HFF-Myc (cell line): ENCODE results near the gene SRGN.

Source experiments
- DNase-seq: peaks from one replicate; pipeline ENCODE4 v3.0.0-alpha.2; 2011; ENCODE audit warnings: low read depth; ENCODE audit errors: extremely low read depth
- H3K4me3 ChIP-seq: replicated peaks from 2 replicates; pipeline ENCODE4 v1.5.1; 2011; ENCODE audit warnings: low read depth, mild to moderate bottlenecking, control low read depth, low read length
- TF ChIP-seq, protein P1 (sequence below): IDR thresholded peaks from 2 replicates; pipeline ENCODE4 v1.5.1; 2012; ENCODE audit warnings: mild to moderate bottlenecking, low read depth, low read length, control low read depth; ENCODE audit errors: missing control alignments

The SRGN gene

DNA sequence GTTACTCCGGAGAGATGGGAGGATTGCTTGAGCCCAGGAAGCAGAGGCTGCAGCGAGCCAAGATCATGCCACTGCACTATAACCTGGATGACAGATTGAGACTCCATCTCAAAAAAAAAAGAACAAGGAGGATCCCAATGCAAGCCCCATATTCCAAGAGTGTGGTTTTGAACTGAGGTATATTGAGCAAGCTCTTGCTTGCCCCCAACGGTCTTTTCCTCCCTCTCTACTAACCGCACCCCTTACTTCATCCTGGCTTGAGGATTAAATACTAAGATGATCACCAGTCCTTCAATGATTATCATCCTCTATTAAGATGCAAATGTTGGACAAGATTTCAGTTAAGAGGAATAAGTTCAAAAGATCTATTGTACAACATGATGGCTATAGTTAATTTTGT lies 12.5 kb upstream of the SRGN start:
- H3K4me3 ChIP-seq: no peak overlapping the region
- DNase-seq: no peak
- TF ChIP-seq, protein P1, sequence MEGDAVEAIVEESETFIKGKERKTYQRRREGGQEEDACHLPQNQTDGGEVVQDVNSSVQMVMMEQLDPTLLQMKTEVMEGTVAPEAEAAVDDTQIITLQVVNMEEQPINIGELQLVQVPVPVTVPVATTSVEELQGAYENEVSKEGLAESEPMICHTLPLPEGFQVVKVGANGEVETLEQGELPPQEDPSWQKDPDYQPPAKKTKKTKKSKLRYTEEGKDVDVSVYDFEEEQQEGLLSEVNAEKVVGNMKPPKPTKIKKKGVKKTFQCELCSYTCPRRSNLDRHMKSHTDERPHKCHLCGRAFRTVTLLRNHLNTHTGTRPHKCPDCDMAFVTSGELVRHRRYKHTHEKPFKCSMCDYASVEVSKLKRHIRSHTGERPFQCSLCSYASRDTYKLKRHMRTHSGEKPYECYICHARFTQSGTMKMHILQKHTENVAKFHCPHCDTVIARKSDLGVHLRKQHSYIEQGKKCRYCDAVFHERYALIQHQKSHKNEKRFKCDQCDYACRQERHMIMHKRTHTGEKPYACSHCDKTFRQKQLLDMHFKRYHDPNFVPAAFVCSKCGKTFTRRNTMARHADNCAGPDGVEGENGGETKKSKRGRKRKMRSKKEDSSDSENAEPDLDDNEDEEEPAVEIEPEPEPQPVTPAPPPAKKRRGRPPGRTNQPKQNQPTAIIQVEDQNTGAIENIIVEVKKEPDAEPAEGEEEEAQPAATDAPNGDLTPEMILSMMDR: no peak

DNA sequence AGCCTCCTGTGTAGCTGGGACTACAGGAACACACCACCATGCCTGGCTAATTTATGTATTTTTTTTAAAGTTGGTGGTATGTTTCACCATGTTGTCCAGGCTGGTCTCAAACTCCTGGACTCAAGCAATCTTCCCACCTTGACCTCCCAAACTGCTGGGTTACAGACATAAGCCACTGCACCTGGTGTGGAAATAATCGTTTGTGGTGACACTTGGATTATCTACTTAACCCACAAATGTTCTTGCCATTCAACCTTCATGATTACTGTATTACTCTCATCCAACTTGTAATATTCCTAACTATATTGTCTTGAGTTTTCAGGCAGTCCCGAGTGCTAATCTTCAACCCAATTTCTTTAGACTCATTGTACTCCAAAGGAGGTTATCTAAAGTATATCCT lies 9.6 kb upstream of the SRGN start:
- no peak for DNase-seq
- H3K4me3 ChIP-seq: no peak overlapping the region
- TF ChIP-seq, protein P1: no peak

DNA sequence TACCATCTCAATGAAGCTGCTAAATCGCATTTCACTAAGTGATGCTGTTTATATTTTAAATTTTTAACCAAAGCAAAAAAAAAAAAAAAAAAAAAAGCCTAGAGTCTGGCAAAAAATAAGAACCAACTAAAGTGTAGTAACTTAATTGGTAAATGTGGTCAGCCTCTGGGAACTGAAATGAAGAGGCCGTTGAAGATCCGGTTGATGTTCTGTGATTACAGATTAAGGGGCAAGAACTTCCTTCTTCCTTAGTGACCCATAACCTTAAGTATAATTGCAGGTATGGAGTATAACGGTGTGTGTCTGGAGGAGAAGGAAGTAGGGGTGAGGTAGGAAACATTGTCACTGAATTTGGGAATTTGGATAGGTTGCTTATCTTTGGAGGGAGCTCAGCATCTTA lies 7.7 kb upstream of the SRGN start:
- TF ChIP-seq, protein P1: no peak

DNA sequence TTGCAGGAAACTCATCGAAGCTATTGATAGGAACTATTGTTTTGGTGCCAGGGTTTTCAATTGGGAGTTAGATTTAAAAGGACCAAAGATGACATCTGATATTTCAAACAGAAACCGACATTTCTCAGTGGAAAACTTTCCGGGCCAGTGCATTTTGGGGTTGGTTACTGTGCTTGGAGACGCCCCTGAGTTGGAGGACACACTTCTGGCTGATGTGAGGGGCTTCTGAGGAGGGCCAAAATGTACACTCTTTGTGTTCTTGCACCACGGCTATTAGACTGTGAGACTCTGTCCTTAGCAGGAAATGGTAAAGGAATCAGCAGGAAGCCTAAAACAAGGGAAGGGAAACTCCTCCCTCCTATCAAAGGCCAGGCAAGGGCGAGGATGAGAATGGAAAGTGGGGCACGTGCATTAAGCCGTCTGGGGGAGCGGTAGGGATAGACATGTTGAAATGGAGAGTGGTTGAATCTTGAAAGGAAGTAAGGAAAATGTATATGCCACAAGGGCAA lies 1.8 kb upstream of the SRGN start:
- no peak for DNase-seq
- TF ChIP-seq, protein P1: no peak
- no peak overlapping the region for H3K4me3 ChIP-seq

More for the DNA sequence above, 7.7 kb upstream of the SRGN start:
- DNase-seq: no peak
- H3K4me3 ChIP-seq: no peak overlapping the region

DNA sequence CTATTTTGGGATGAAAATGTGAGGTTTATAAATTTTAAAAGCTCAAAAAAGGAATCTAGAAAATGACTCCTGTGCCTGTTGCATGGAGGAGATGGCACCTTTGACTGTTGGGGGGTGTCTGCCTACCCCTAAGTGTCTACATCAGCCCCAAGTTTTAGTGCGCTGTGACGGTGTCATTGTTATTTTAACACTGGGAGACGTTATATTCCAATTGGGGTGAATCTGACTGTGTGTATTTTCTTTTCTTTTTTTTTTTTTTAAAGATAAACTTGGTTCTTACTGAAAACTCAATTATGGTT lies 517 bp downstream of the SRGN start:
- TF ChIP-seq, protein P1: no peak
- no peak for DNase-seq
- H3K4me3 ChIP-seq: no peak overlapping the region

DNA sequence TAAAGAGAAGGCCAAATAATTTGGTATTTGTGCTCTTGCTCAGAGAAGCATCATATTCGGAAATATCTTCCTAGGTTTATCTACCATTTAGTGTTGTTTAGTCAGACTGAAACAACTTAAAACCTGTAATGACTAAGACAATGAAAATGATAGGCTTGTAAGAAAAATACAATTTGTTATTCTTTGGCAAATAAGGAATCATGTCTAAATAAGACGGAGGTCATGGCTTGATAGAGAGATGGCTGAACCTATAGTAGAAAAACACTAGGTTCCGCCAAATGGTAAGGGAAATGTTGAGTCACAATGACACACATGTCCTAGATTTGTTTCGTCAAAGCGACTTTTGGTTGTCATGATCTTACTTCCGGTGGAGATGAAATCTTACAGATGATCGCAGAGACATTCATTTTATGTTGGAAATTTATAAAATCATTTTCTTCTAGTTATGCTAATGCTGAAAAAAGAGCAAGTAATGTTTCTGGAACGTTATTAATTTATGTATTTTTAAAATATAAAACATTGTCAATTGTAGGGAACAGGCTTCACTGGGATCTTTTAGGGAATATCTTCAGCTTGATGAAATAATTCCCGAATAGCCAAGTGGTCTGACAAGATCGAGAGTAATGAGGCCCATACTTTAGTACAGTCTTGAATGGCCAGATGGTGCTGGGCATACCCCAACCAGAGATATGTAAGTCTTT lies 1.0 kb downstream of the SRGN start:
- TF ChIP-seq, protein P1: no peak
- DNase-seq: no peak
- no peak overlapping the region for H3K4me3 ChIP-seq
